PC-3 (cell line): ENCODE measurements around the gene DUSP6. TPM values are rescaled to one million over a fixed set of nuclear protein-coding genes. Genes with fewer than 3 reads are reported as not detected.

ENCODE experiments used
- ATAC-seq: fragments of 200-7000 bp; cut with Tn5 transposase; 2 replicates; pipeline ENCODE4 v1.9.1; 2020; ENCODE audit warnings: mild to moderate bottlenecking, moderate library complexity
- BruUV-seq: library from RNA; stranded (reverse); fragments of 400-500 nt; replicated peaks from 2 replicates; lab custom pipeline; 2021; lab: Mats Ljungman, UMichigan
- CTCF ChIA-PET: fragments of 300-600 bp; sonication (Branson Sonifier 250); formaldehyde crosslinking; loops from one replicate; lab custom pipeline; 2022; ENCODE audit warnings: antibody characterized with exemption; lab: Charles Lee
- POLR2A ChIA-PET: fragments of 300-600 bp; sonication (Branson Sonifier 250); formaldehyde crosslinking; loops from one replicate; lab custom pipeline; 2022; ENCODE audit warnings: antibody characterized with exemption; ENCODE audit not compliant: unreplicated experiment; lab: Charles Lee
- DNase-seq: peaks from one replicate; pipeline ENCODE4 v3.0.0-alpha.2; 2015
- H2AFZ ChIP-seq: fragments of 300-600 bp; sonication (generic); 2 replicates; pipeline ENCODE4 v1.6.0; 2016; ENCODE audit warnings: antibody characterized with exemption, low read length
- H3F3A ChIP-seq: fragments of 300-600 bp; sonication (generic); one replicate; pipeline ENCODE4 v1.6.0; 2017; ENCODE audit warnings: antibody characterized with exemption, low read length, control low read depth, mild to moderate bottlenecking; ENCODE audit not compliant: unreplicated experiment
- H3K27ac ChIP-seq: fragments of 300-600 bp; sonication (generic); 2 replicates; pipeline ENCODE4 v1.5.1; 2016; ENCODE audit warnings: mild to moderate bottlenecking, low read length
- H3K27me3 ChIP-seq: fragments of 300-600 bp; sonication (generic); 2 replicates; pipeline ENCODE4 v1.6.1; 2016; ENCODE audit warnings: low read length, mixed read lengths
- H3K36me3 ChIP-seq: fragments of 300-600 bp; sonication (generic); 2 replicates; pipeline ENCODE4 v1.6.1; 2016; ENCODE audit warnings: low read depth, mixed run types, low read length, mixed read lengths
- H3K4me1 ChIP-seq: fragments of 300-600 bp; sonication (generic); 2 replicates; pipeline ENCODE4 v1.5.1; 2016; ENCODE audit warnings: low read length; ENCODE audit not compliant: insufficient read depth
- H3K4me2 ChIP-seq: fragments of 300-600 bp; sonication (generic); 2 replicates; pipeline ENCODE4 v1.6.0; 2016; ENCODE audit warnings: low read length
- H3K4me3 ChIP-seq: fragments of 300-600 bp; sonication (generic); 2 replicates; pipeline ENCODE4 v1.5.1; 2016; ENCODE audit warnings: mild to moderate bottlenecking, low read length, mixed read lengths
- H3K79me2 ChIP-seq: fragments of 300-600 bp; sonication (generic); 2 replicates; pipeline ENCODE4 v1.6.1; 2017; ENCODE audit warnings: low read length, mixed read lengths
- H3K9ac ChIP-seq: fragments of 300-600 bp; sonication (generic); 2 replicates; pipeline ENCODE4 v1.6.0; 2016; ENCODE audit warnings: mild to moderate bottlenecking, low read length
- H3K9me2 ChIP-seq: fragments of 300-600 bp; sonication (generic); replicated peaks from 2 replicates; pipeline ENCODE4 v1.6.1; 2016; ENCODE audit warnings: mixed run types, low read length, mixed read lengths
- H3K9me3 ChIP-seq: fragments of 300-600 bp; sonication (generic); 2 replicates; pipeline ENCODE4 v1.6.1; 2016; ENCODE audit warnings: low read length, mixed read lengths
- H4K20me1 ChIP-seq: fragments of 300-600 bp; sonication (generic); 2 replicates; pipeline ENCODE4 v1.6.1; 2016; ENCODE audit warnings: low read length, mixed read lengths
- CTCF ChIP-seq: fragments of 300-600 bp; sonication (generic); conservative IDR thresholded peaks from 2 replicates; pipeline ENCODE4 v1.5.1; 2017; ENCODE audit warnings: antibody characterized with exemption, low read depth, mild to moderate bottlenecking, low read length
- EZH2 ChIP-seq: fragments of 300-600 bp; sonication (generic); IDR thresholded peaks from one replicate; pipeline ENCODE4 v1.6.1; 2017; ENCODE audit warnings: antibody characterized with exemption, mild to moderate bottlenecking, low read length; ENCODE audit not compliant: unreplicated experiment
- EZH2phosphoT487 ChIP-seq: fragments of 300-600 bp; sonication (generic); IDR thresholded peaks from 2 replicates; pipeline ENCODE4 v1.6.1; 2018; ENCODE audit warnings: mild to moderate bottlenecking, antibody characterized with exemption, low read length, borderline replicate concordance
- intact Hi-C: fragments of 100-400 bp; cut with micrococcal nuclease; formaldehyde crosslinking; loops from 2 replicates; pipeline ENCODE4 v1.9.0; 2023
- total RNA-seq: library from RNA; depleted of rRNA; stranded (reverse); fragments of >200 nt; gene quantifications from 2 replicates; pipeline ENCODE4 v1.2.3, GENCODE V29; 2014

The DUSP6 gene
- total RNA-seq, 1 experiment from 2014 or later: 244 TPM

- TF ChIP-seq EZH2 (no peak), EZH2phosphoT487 (no peak), CTCF (no peak)
- no peaks in the 10 kb centered on the region for H3K27me3 ChIP-seq
- POLR2A ChIA-PET: interaction anchor here (1.0 kb wide), 1 partner anchor 120 kb away, joined by 5 read pairs; no protein-coding TSS in a partner anchor
- no peak overlapping the region for H3K4me3 ChIP-seq
- intact Hi-C loops: loop anchor here (5.0 kb wide), 2 partner anchors 93 to 183 kb away; no protein-coding TSS in a partner anchor
- no peak for ATAC-seq
- peaks cover 9% of the 10 kb centered on the region for H3F3A ChIP-seq
- BruUV-seq: no TSS peak
- H3K36me3 ChIP-seq: peaks cover 34% of the 10 kb centered on the region
- no peaks in the 10 kb centered on the region for H3K9me3 ChIP-seq
- no peak overlapping the region for H2AFZ ChIP-seq
- H3K9me2 ChIP-seq: no peaks in the 10 kb centered on the region
- peaks cover 36% of the 10 kb centered on the region for H4K20me1 ChIP-seq
- H3K4me1 ChIP-seq: peaks cover 37% of the 10 kb centered on the region
- no peak overlapping the region for H3K9ac ChIP-seq
- CTCF ChIA-PET: no interaction called here
- DNase-seq: no peak
- H3K27ac ChIP-seq: no peak overlapping the region
- H3K4me2 ChIP-seq: no peak overlapping the region
- H3K79me2 ChIP-seq: peaks cover 37% of the 10 kb centered on the region
Observed at GRCh38 chr12:89345376-89345775, 6.9 kb downstream of the DUSP6 start.

GRCh38 chr12:89344862-89345202 is 7.5 kb downstream of the DUSP6 start:
- Histone ChIP-seq H3K4me2 (no peak overlapping the region), H3K4me1 (peaks cover 37% of the 10 kb centered on the region), H3K27me3 (no peaks in the 10 kb centered on the region), H4K20me1 (peaks cover 31% of the 10 kb centered on the region), H3F3A (peaks cover 5% of the 10 kb centered on the region), H3K9ac (no peak overlapping the region), H3K4me3 (no peak overlapping the region), H3K27ac (no peak overlapping the region), H3K36me3 (peaks cover 29% of the 10 kb centered on the region), H3K9me2 (no peaks in the 10 kb centered on the region), H3K9me3 (no peaks in the 10 kb centered on the region), H2AFZ (no peak overlapping the region), H3K79me2 (peaks cover 32% of the 10 kb centered on the region)
- DNase-seq (no peak), ATAC-seq (no peak)
- TF ChIP-seq EZH2 (no peak), EZH2phosphoT487 (no peak), CTCF (no peak)
- intact Hi-C loops: loop anchor here (5.0 kb wide), 2 partner anchors 93 to 183 kb away; no protein-coding TSS in a partner anchor
- POLR2A ChIA-PET: no interaction called here
- CTCF ChIA-PET: no interaction called here
- no TSS peak for BruUV-seq

GRCh38 chr12:89344043-89344861 is 8.0 kb downstream of the DUSP6 start:
- POLR2A ChIA-PET: no interaction called here

More at GRCh38 chr12:89344043-89344861, 8.0 kb downstream of the DUSP6 start:
- TF ChIP-seq EZH2 (no peak), CTCF (no peak), EZH2phosphoT487 (no peak)
- DNase-seq (no peak), ATAC-seq (no peak)
- no peak overlapping the region for H3K27ac ChIP-seq
- no peaks in the 10 kb centered on the region for H3K9me3 ChIP-seq
- peaks cover 5% of the 10 kb centered on the region for H3F3A ChIP-seq
- H3K4me1 ChIP-seq: peaks cover 32% of the 10 kb centered on the region
- no peaks in the 10 kb centered on the region for H3K9me2 ChIP-seq
- H4K20me1 ChIP-seq: peaks cover 25% of the 10 kb centered on the region
- peaks cover 26% of the 10 kb centered on the region for H3K79me2 ChIP-seq
- no peak overlapping the region for H3K4me2 ChIP-seq
- H3K9ac ChIP-seq: no peak overlapping the region
- peaks cover 23% of the 10 kb centered on the region for H3K36me3 ChIP-seq
- no peaks in the 10 kb centered on the region for H3K27me3 ChIP-seq
- CTCF ChIA-PET: no interaction called here
- intact Hi-C loops: no loop called here
- no peak overlapping the region for H3K4me3 ChIP-seq
- H2AFZ ChIP-seq: no peak overlapping the region
- no TSS peak for BruUV-seq
